A673 (cell line): ENCODE data around the gene PPT1. TPM values are rescaled to one million over a fixed set of nuclear protein-coding genes. Genes with fewer than 3 reads are reported as not detected.

Experiments used
- BruUV-seq: library from RNA; stranded (reverse); fragments of 400-500 nt; replicated peaks from 2 replicates; lab custom pipeline; 2021; lab: Mats Ljungman, UMichigan
- CTCF ChIA-PET: fragments of 300-600 bp; sonication (Branson Sonifier 250); formaldehyde crosslinking; loops from one replicate; lab custom pipeline; 2022; ENCODE audit warnings: antibody characterized with exemption; lab: Charles Lee
- POLR2A ChIA-PET: fragments of 300-600 bp; sonication (Branson Sonifier 250); formaldehyde crosslinking; loops from one replicate; lab custom pipeline; 2022; ENCODE audit warnings: antibody characterized with exemption; ENCODE audit not compliant: low non-redundant PET; lab: Charles Lee
- DNase-seq: peaks from one replicate; pipeline ENCODE4 v3.0.0-alpha.2; 2015; ENCODE audit warnings: low spot score
- H3K27ac ChIP-seq: fragments of 200-600 bp; sonication (generic); 2 replicates; pipeline ENCODE4 v1.5.1; 2016; ENCODE audit warnings: mixed run types, low read depth, mild to moderate bottlenecking, mixed read lengths, antibody characterized with exemption, low read length; ENCODE audit not compliant: poor library complexity, severe bottlenecking
- H3K27me3 ChIP-seq: fragments of 200-600 bp; sonication (generic); replicated peaks from 2 replicates; pipeline ENCODE4 v1.6.1; 2017; ENCODE audit warnings: mixed run types, low read depth, mild to moderate bottlenecking, mixed read lengths, antibody characterized with exemption, low read length; ENCODE audit not compliant: insufficient read depth, poor library complexity
- H3K36me3 ChIP-seq: fragments of 200-600 bp; sonication (generic); 2 replicates; pipeline ENCODE4 v1.6.1; 2016; ENCODE audit warnings: mixed run types, mild to moderate bottlenecking, mixed read lengths, antibody characterized with exemption, low read length; ENCODE audit not compliant: insufficient read depth, poor library complexity, severe bottlenecking
- H3K4me1 ChIP-seq: fragments of 200-600 bp; sonication (generic); 2 replicates; pipeline ENCODE4 v1.6.1; 2017; ENCODE audit warnings: mixed run types, mild to moderate bottlenecking, mixed read lengths, antibody characterized with exemption, low read length; ENCODE audit not compliant: insufficient read depth, poor library complexity, severe bottlenecking
- H3K4me3 ChIP-seq: fragments of 200-600 bp; sonication (generic); 2 replicates; pipeline ENCODE4 v1.5.1; 2016; ENCODE audit warnings: low read depth, mixed run types, mild to moderate bottlenecking, mixed read lengths, low read length; ENCODE audit not compliant: poor library complexity, severe bottlenecking
- H3K9me3 ChIP-seq: fragments of 200-600 bp; sonication (generic); 2 replicates; pipeline ENCODE4 v1.6.1; 2016; ENCODE audit warnings: mixed run types, low read depth, mild to moderate bottlenecking, mixed read lengths, antibody characterized with exemption, low read length; ENCODE audit not compliant: poor library complexity, severe bottlenecking
- EZH2 ChIP-seq: fragments of 200-600 bp; sonication (generic); IDR thresholded peaks from 2 replicates; pipeline ENCODE4 v1.6.1; 2017; ENCODE audit warnings: borderline replicate concordance, low read depth, mild to moderate bottlenecking, mixed read lengths, antibody characterized with exemption, low read length; ENCODE audit not compliant: poor library complexity, severe bottlenecking
- intact Hi-C: fragments of 100-400 bp; cut with micrococcal nuclease; formaldehyde crosslinking; loops from one replicate; pipeline ENCODE4 v1.10.0; 2022; ENCODE audit not compliant: unreplicated experiment
- total RNA-seq: library from RNA; stranded (reverse); gene quantifications from 2 replicates; pipeline ENCODE4 v1.2.3, GENCODE V29; 2021
- TF ChIP-seq, protein P1 (sequence below): fragments of 300-800, 200-600 bp; sonication (generic); conservative IDR thresholded peaks from 2 replicates; pipeline ENCODE4 v1.5.1; 2017; ENCODE audit warnings: low read depth, mild to moderate bottlenecking, antibody characterized with exemption, low read length, moderate library complexity, mixed read lengths

Gene PPT1
- total RNA-seq, 1 experiment from 2014 or later = 76.3 TPM

DNA sequence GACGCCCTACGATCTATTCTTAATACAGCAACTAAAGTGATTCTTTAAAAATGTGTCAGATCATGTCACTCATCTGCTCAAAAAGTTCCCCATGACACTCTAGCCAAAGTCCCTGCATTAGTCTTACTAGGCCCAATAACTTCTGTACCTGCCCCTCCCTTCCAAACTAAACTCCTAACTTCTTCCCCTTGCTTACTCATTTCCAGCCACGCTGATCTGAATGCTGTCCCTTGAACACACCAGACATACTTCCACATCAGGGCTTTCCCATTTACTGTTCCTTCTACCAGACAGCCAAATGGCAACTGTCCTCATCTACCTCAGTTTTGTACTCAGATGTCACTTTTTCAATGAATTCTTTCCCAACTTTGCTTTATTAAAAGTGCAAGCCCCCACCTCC is 1.2 kb downstream of the PPT1 start:
- CTCF ChIA-PET = no interaction called here

DNA sequence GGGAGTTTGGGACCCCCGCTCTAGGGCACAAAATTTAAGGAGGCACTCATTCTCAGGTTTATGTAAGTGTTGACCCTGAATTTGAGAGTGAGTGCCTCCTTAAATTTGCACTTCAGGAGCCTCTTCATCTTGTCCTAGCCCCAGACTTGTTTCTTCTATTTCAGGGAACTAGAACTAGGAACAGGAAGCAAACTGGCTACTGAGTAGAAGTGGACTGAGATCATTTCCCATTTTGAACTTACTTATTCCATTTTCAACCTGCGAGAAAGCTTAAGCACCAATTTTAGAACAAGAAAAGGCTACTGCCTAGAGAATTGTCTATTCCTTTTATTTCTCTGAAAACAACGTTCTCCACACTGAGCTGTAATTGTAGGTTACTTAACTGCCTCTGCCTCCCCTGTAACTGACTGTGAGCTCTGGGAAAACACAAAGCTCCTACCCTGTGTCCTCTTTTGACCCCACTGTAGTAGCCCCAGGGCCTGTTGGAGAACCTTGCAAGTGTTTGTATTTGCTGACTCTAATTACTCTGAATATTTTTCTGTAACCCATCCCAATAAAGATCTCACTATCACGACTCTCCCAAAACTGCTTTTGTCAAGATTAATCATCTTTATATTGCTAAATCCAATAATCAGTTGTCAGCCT is 2.5 kb downstream of the PPT1 start:
- TF ChIP-seq, protein P1, sequence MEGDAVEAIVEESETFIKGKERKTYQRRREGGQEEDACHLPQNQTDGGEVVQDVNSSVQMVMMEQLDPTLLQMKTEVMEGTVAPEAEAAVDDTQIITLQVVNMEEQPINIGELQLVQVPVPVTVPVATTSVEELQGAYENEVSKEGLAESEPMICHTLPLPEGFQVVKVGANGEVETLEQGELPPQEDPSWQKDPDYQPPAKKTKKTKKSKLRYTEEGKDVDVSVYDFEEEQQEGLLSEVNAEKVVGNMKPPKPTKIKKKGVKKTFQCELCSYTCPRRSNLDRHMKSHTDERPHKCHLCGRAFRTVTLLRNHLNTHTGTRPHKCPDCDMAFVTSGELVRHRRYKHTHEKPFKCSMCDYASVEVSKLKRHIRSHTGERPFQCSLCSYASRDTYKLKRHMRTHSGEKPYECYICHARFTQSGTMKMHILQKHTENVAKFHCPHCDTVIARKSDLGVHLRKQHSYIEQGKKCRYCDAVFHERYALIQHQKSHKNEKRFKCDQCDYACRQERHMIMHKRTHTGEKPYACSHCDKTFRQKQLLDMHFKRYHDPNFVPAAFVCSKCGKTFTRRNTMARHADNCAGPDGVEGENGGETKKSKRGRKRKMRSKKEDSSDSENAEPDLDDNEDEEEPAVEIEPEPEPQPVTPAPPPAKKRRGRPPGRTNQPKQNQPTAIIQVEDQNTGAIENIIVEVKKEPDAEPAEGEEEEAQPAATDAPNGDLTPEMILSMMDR = no peak
- no peak for TF ChIP-seq EZH2
- no peak for DNase-seq
- POLR2A ChIA-PET = no interaction called here
- Histone ChIP-seq H3K9me3 (no peaks in the 10 kb centered on the region), H3K4me1 (peaks cover 11% of the 10 kb centered on the region), H3K4me3 (no peak overlapping the region), H3K27me3 (no peaks in the 10 kb centered on the region), H3K36me3 (peaks cover 22% of the 10 kb centered on the region), H3K27ac (no peak overlapping the region)
- CTCF ChIA-PET = no interaction called here
- intact Hi-C loops = no loop called here
- no TSS peak for BruUV-seq

More for the DNA sequence above, 1.2 kb downstream of the PPT1 start:
- no TSS peak for BruUV-seq
- H3K27ac ChIP-seq = no peak overlapping the region
- H3K4me3 ChIP-seq = peak overlapping the region; percentile 73
- POLR2A ChIA-PET = no interaction called here
- TF ChIP-seq EZH2 = no peak
- TF ChIP-seq, protein P1 = no peak
- peaks cover 10% of the 10 kb centered on the region for H3K36me3 ChIP-seq
- no peaks in the 10 kb centered on the region for H3K9me3 ChIP-seq
- no peak for DNase-seq
- peaks cover 11% of the 10 kb centered on the region for H3K4me1 ChIP-seq
- intact Hi-C loops = no loop called here
- H3K27me3 ChIP-seq = no peaks in the 10 kb centered on the region

DNA sequence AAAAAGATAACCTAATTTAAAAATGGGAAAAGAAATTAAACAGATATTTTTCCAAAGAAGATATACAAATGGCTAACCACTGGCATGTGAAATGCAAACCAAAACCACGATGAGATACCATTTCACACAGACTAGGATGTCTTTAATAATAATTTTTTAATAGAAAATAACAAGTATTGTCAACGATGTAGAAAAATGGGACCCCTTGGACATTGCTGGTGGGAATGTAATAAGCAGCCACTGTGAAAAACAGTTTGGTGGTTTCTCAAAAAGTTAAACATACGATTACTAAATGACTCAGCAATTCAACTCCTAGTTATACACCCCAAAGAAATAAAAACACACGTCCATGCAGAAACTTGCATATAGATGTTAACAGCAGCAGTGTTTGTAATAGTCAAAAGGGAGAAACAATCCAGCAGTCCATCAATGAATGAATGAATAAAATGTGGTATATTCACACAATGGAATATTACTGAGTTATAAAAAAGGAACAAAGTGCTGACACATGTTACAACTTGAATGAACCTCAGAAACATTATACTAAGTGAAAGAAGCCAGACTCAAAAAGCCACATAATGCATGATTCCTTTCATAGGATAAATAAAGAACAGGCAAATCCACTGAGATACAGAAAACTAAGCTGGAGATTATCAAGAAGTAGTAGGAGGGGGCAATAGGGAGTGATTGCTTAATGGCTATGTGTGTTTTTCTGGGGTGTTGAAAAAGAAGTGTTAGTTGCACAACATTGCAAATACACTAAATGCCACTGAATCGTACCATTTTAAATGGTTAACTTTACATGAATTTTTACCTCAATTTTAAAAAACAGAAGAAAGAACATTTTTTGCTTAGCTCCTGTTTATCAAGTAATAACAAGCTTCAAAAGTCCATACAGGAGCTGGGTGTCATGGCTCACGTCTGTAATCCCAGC is 4.1 kb downstream of the PPT1 start:
- Histone ChIP-seq H3K4me1 (peaks cover 11% of the 10 kb centered on the region), H3K27ac (no peak overlapping the region), H3K36me3 (peaks cover 37% of the 10 kb centered on the region), H3K4me3 (no peak overlapping the region), H3K27me3 (no peaks in the 10 kb centered on the region), H3K9me3 (no peaks in the 10 kb centered on the region)
- intact Hi-C loops = no loop called here
- DNase-seq = no peak
- TF ChIP-seq, protein P1 = no peak
- ChIA-PET CTCF (no interaction called here), POLR2A (no interaction called here)
- no TSS peak for BruUV-seq
